ENCODE results near the gene CNOT3. TPM values are rescaled to one million over a fixed set of nuclear protein-coding genes. Genes with fewer than 3 reads are reported as not detected.

The CNOT3 gene
- total RNA-seq, 4 donors from 2014 or later = 18.0 to 27.9 (median 18.7) TPM

GRCh38 chr19:54197121-54197520 is 59.6 kb downstream of the CNOT3 start:
- DNase-seq = no peak
- Histone ChIP-seq H3K27me3 (no peaks in the 10 kb centered on the region), H3K4me3 (no peak overlapping the region), H3K9me3 (no peaks in the 10 kb centered on the region), H3K27ac (no peak overlapping the region), H3K36me3 (peaks cover 0 to 46% (median 8%) of the 10 kb centered on the region in 3 donors), H3K4me1 (peaks cover 9 to 26% (median 18%) of the 10 kb centered on the region in 3 donors)
- 56 to 64% methylated on average over 3 of the region's 3 CpGs for WGBS, 2 donors
- TF ChIP-seq POLR2A (IDR thresholded peaks at IDR 0.05) (no peak), CTCF (IDR thresholded peaks at IDR 0.05) (no peak)
- intact Hi-C loops (cut with DNase I) = no loop called here

DNA sequence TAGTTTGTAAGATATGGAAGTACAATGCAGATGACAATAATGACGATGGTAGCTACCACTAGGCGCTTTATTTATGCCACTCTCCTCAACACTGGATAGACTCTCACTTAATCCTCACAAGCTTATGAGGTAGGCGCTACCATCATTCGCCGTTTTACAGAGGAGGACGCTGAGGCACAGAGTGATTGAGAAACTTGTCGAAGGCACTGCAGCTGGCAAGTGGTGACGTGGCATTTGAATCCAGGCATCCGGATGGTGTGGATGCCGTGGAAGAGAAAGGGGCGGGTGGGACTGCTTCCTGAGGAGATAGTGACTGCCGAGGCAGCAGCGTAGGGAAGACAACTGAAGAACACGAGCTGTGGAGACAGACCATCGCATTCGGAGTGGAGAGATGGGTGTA is 61.8 kb downstream of the CNOT3 start:
- 91 to 94% methylated on average over 15 to 16 of the region's 16 CpGs for WGBS, 2 donors
- H3K27me3 ChIP-seq = no peaks in the 10 kb centered on the region
- peaks cover 21 to 41% (median 33%) of the 10 kb centered on the region in 3 donors for H3K4me1 ChIP-seq
- intact Hi-C loops (cut with DNase I) = no loop called here
- H3K27ac ChIP-seq = no peak overlapping the region
- no peaks in the 10 kb centered on the region for H3K9me3 ChIP-seq
- no peak overlapping the region for H3K4me3 ChIP-seq
- DNase-seq = no peak
- peaks cover 7 to 46% (median 12%) of the 10 kb centered on the region in 3 donors for H3K36me3 ChIP-seq
- TF ChIP-seq POLR2A (IDR thresholded peaks at IDR 0.05) (no peak), CTCF (IDR thresholded peaks at IDR 0.05) (no peak)

- H3K4me1 ChIP-seq = peaks cover 21 to 59% (median 49%) of the 10 kb centered on the region in 3 donors
- H3K27me3 ChIP-seq = no peaks in the 10 kb centered on the region
- H3K9me3 ChIP-seq = no peaks in the 10 kb centered on the region
- intact Hi-C loops (cut with DNase I) = no loop called here
- peak overlapping the region; percentile 91 to 99 (median 94) for H3K27ac ChIP-seq
- DNase-seq = no peak
- 0 to 1% methylated on average over 15 of the region's 28 CpGs for WGBS, 2 donors
- peak overlapping the region; percentile 63 to 85 (median 78) for H3K4me3 ChIP-seq
- peaks cover 15 to 51% (median 16%) of the 10 kb centered on the region in 3 donors for H3K36me3 ChIP-seq
- TF ChIP-seq CTCF (IDR thresholded peaks at IDR 0.05) = no peak
- no peak for TF ChIP-seq POLR2A (IDR thresholded peaks at IDR 0.05)
Measured at GRCh38 chr19:54201172-54201701, 63.7 kb downstream of the CNOT3 start.

GRCh38 chr19:54201980-54202379 is 64.4 kb downstream of the CNOT3 start:
- intact Hi-C loops (cut with DNase I) = no loop called here
- no peak for DNase-seq
- H3K27ac ChIP-seq = peak overlapping the region in 2 of 4 donors; percentile 94 to 99
- TF ChIP-seq CTCF (IDR thresholded peaks at IDR 0.05) = no peak
- TF ChIP-seq POLR2A (IDR thresholded peaks at IDR 0.05) = no peak
- peak overlapping the region; percentile 63 to 85 (median 78) for H3K4me3 ChIP-seq
- peaks cover 23 to 59% (median 23%) of the 10 kb centered on the region in 3 donors for H3K36me3 ChIP-seq
- H3K4me1 ChIP-seq = peaks cover 27 to 67% (median 51%) of the 10 kb centered on the region in 3 donors
- H3K9me3 ChIP-seq = no peaks in the 10 kb centered on the region
- 31 to 43% methylated on average over 12 to 13 of the region's 13 CpGs for WGBS, 2 donors
- no peaks in the 10 kb centered on the region for H3K27me3 ChIP-seq

DNA sequence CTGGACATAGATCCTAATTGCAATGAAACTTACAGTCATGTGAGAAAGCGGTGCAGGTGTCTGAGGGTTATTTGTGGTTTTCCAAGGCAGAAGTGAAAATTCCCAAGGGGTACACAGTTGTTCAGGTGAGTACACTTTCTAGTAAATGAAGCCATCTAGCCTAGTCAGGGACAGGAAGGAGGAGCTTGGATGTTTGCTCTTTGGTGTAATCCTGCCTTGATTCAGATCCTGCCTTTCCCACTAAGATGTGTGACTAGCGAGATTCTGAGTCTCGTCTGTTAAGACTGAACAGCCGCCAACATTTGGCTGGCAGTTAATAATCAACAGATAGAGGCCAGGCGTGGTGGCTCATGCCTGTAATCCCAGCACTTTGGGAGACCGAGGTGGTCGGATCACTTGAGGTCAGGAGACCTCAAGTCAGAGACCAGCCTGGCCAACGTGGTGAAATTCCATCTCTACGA is 65.6 kb downstream of the CNOT3 start:
- Histone ChIP-seq H3K36me3 (peaks cover 34 to 71% (median 35%) of the 10 kb centered on the region in 3 donors), H3K27ac (peak overlapping the region in 3 of 4 donors; percentile 6 to 32 (median 8)), H3K4me1 (peaks cover 31 to 79% (median 58%) of the 10 kb centered on the region in 3 donors), H3K27me3 (no peaks in the 10 kb centered on the region), H3K4me3 (peak overlapping the region in 3 of 4 donors; percentile 3 to 85 (median 10)), H3K9me3 (no peaks in the 10 kb centered on the region)
- TF ChIP-seq POLR2A (IDR thresholded peaks at IDR 0.05) (no peak), CTCF (IDR thresholded peaks at IDR 0.05) (no peak)
- WGBS, 2 donors = 43 to 47% methylated on average over 8 to 9 of the region's 9 CpGs
- no peak for DNase-seq
- intact Hi-C loops (cut with DNase I) = no loop called here
